Mammary epithelial cell (primary cell): ENCODE results near the gene PRKD1.

ENCODE experiments used
- EZH2 ChIP-seq: IDR thresholded peaks from 2 replicates; pipeline ENCODE4 v1.6.1; 2012; ENCODE audit warnings: low read length, inconsistent platforms, borderline replicate concordance
- TF ChIP-seq, protein P1 (sequence below), 2 donors: IDR thresholded peaks in 1 of 2; conservative IDR thresholded peaks in 1 of 2; 2 replicates each; pipeline ENCODE4 v1.5.1; 2011 to 2012; ENCODE audit warnings: inconsistent platforms in 2 of 2, low read length in 2 of 2, mild to moderate bottlenecking in 2 of 2, control low read depth in 1 of 2, low read depth in 1 of 2; ENCODE audit not compliant: insufficient read depth in 1 of 2; ENCODE audit errors: extremely low read depth in 1 of 2

DNA sequence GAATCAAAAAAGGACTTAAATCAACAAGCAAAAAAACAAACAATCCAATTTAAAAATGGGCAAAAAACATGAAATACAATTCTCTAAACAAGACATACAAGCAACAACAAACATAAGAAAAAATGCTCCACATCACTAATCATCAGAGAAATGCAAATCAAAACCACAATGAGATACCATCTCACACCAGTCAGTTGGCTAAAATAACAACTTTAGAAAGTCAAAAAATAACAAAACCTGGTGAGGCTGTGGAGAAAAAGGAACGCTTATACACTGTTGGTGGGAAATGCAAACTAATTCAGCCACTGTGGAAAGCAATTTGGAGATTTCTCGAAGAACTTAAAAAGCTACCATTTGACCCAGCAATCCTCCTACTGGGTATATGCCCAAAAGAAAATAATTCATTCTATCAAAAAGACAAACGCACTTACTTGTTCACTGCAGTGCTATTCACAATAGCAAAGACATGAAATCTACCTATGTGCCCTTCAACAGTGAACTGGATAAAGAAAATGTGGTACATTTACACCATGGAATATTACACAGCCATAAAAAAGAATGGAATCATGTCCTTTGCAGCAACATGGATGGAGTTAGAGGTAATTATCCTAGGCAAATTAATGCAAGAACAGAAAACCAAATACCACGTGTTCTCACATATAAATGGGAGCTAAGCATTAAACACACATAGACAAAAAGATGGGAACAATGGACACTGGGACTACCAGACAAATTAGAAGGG is 26.9 kb downstream of the PRKD1 start:
- TF ChIP-seq, protein P1, sequence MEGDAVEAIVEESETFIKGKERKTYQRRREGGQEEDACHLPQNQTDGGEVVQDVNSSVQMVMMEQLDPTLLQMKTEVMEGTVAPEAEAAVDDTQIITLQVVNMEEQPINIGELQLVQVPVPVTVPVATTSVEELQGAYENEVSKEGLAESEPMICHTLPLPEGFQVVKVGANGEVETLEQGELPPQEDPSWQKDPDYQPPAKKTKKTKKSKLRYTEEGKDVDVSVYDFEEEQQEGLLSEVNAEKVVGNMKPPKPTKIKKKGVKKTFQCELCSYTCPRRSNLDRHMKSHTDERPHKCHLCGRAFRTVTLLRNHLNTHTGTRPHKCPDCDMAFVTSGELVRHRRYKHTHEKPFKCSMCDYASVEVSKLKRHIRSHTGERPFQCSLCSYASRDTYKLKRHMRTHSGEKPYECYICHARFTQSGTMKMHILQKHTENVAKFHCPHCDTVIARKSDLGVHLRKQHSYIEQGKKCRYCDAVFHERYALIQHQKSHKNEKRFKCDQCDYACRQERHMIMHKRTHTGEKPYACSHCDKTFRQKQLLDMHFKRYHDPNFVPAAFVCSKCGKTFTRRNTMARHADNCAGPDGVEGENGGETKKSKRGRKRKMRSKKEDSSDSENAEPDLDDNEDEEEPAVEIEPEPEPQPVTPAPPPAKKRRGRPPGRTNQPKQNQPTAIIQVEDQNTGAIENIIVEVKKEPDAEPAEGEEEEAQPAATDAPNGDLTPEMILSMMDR (conservative IDR thresholded peaks at IDR 0.05 in 1 of 2, IDR thresholded peaks at IDR 0.05 in 1 of 2; ENCODE audit: extremely low read depth in 1 of 2, insufficient read depth in 1 of 2, low read depth in 1 of 2, low read length in 2 of 2), result no peak
- no peak for TF ChIP-seq EZH2
